Stimulated activated CD4-positive, alpha-beta T cell treated with anti-CD3 and anti-CD28 coated beads, Interleukin-12 subunit alpha, Interleukin-12 subunit beta, amount 100 ng/mL, for 24 hours (primary cell): ENCODE results near the gene KRTAP2-2.

Source experiments
- DNase-seq, 2 experiments: peaks; one replicate each; pipeline ENCODE4 v3.0.0-alpha.2; 2020; ENCODE audit warnings: low read depth in 2 of 2

Gene KRTAP2-2

GRCh38 chr17:41026715-41027471 lies 28.1 kb downstream of the KRTAP2-2 start, which contains the start of gene KRTAP1-5:
Gene KRTAP1-5 (minus strand): TSS chr17:41027208. CDS start chr17:41027155, 53 bp downstream.
- no peak for DNase-seq

GRCh38 chr17:41024697-41025096 lies 30.3 kb downstream of the KRTAP2-2 start:
- no peak for DNase-seq

- no peak for DNase-seq
Observed at GRCh38 chr17:41020336-41020735, 34.7 kb downstream of the KRTAP2-2 start.

GRCh38 chr17:41019415-41019814 lies 35.6 kb downstream of the KRTAP2-2 start:
- no peak for DNase-seq

- no peak for DNase-seq
Observed at GRCh38 chr17:41018541-41018940, 36.5 kb downstream of the KRTAP2-2 start.

GRCh38 chr17:41016578-41017215 lies 38.3 kb downstream of the KRTAP2-2 start:
- DNase-seq = no peak

- no peak for DNase-seq
Observed at GRCh38 chr17:41015454-41015853, 39.6 kb downstream of the KRTAP2-2 start.

- no peak for DNase-seq
Observed at GRCh38 chr17:41013606-41014005, 41.4 kb downstream of the KRTAP2-2 start.

- DNase-seq = no peak
Observed at GRCh38 chr17:41013181-41013580, 41.8 kb downstream of the KRTAP2-2 start.

- DNase-seq = no peak
Observed at GRCh38 chr17:41012326-41013120, 42.5 kb downstream of the KRTAP2-2 start.

GRCh38 chr17:41010441-41010840 lies 44.6 kb downstream of the KRTAP2-2 start:
- no peak for DNase-seq

GRCh38 chr17:41009936-41010335 lies 45.1 kb downstream of the KRTAP2-2 start:
- DNase-seq = no peak

GRCh38 chr17:41009301-41009760 lies 45.7 kb downstream of the KRTAP2-2 start:
- no peak for DNase-seq

- no peak for DNase-seq
Observed at GRCh38 chr17:41008811-41009210, 46.2 kb downstream of the KRTAP2-2 start, which contains the start of gene KRTAP3-1. Gene KRTAP3-1 (minus strand): TSS chr17:41009128. CDS start chr17:41009074, 54 bp downstream.
